Neural cell (in vitro differentiated cells): ENCODE results near the gene ABAT.

Source experiments
- EP300 ChIP-seq: fragments of 450-650 bp; conservative IDR thresholded peaks from 2 replicates; pipeline ENCODE4 v1.6.1; 2014; ENCODE audit warnings: antibody characterized with exemption, mild to moderate bottlenecking, moderate library complexity; ENCODE audit not compliant: poor library complexity, severe bottlenecking
- EZH2 ChIP-seq: fragments of 200-600, 300-800 bp; shearing (Covaris generic), sonication (generic); IDR thresholded peaks from 2 replicates; pipeline ENCODE4 v1.6.1; 2014; ENCODE audit warnings: antibody characterized with exemption, low read length, borderline replicate concordance, mild to moderate bottlenecking; ENCODE audit not compliant: insufficient read depth, poor library complexity, severe bottlenecking
- POLR2AphosphoS5 ChIP-seq: IDR thresholded peaks from 2 replicates; pipeline ENCODE4 v1.6.1; 2012
- RAD21 ChIP-seq: fragments of 450-650 bp; conservative IDR thresholded peaks from 2 replicates; pipeline ENCODE4 v1.6.1; 2014; ENCODE audit warnings: antibody characterized with exemption, mild to moderate bottlenecking, moderate library complexity
- TAF1 ChIP-seq: IDR thresholded peaks from 2 replicates; pipeline ENCODE4 v1.6.1; 2012; ENCODE audit warnings: low read depth
- TF ChIP-seq, protein P1 (sequence below): fragments of 450-650 bp; IDR thresholded peaks from 2 replicates; pipeline ENCODE4 v1.5.1; 2014; ENCODE audit warnings: antibody characterized with exemption, mild to moderate bottlenecking, moderate library complexity; ENCODE audit not compliant: poor library complexity, severe bottlenecking

DNA sequence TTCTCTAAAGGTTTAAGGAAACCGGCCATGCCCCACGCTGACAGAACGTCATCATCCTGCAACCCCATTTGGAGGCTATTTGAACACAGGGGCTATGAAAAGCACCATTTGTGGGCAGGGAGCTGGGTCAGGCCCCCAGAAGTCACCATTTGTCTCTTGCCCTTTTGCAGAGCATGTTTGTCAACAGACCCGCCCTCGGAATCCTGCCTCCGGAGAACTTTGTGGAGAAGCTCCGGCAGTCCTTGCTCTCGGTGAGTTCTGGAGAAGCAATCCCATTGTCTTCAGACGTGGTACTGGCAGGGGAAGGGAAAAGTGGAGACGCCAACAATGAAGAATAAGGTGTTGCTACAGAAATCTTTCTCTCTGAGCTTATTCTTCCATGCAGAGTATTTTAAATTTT, 89.5 kb downstream of the ABAT start:
- TF ChIP-seq, protein P1, sequence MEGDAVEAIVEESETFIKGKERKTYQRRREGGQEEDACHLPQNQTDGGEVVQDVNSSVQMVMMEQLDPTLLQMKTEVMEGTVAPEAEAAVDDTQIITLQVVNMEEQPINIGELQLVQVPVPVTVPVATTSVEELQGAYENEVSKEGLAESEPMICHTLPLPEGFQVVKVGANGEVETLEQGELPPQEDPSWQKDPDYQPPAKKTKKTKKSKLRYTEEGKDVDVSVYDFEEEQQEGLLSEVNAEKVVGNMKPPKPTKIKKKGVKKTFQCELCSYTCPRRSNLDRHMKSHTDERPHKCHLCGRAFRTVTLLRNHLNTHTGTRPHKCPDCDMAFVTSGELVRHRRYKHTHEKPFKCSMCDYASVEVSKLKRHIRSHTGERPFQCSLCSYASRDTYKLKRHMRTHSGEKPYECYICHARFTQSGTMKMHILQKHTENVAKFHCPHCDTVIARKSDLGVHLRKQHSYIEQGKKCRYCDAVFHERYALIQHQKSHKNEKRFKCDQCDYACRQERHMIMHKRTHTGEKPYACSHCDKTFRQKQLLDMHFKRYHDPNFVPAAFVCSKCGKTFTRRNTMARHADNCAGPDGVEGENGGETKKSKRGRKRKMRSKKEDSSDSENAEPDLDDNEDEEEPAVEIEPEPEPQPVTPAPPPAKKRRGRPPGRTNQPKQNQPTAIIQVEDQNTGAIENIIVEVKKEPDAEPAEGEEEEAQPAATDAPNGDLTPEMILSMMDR = no peak
- TF ChIP-seq EP300 (no peak), RAD21 (no peak), POLR2AphosphoS5 (no peak), EZH2 (no peak), TAF1 (no peak)
